Muscle of leg (tissue), 11 donors: ENCODE data around the gene MYO1G. TPM values are rescaled to one million over a fixed set of nuclear protein-coding genes. Genes with fewer than 3 reads are reported as not detected.

ENCODE experiments used
- DNase-seq: peaks from one replicate; pipeline ENCODE4 v3.0.0; 2013
- H3K27ac ChIP-seq: one replicate; pipeline ENCODE4 v1.5.1; 2013; ENCODE audit warnings: mild to moderate bottlenecking, low read length, control low read depth
- H3K27me3 ChIP-seq: one replicate; pipeline ENCODE4 v1.6.1; 2013; ENCODE audit warnings: low read length; ENCODE audit not compliant: control insufficient read depth, insufficient read depth
- H3K36me3 ChIP-seq: one replicate; pipeline ENCODE4 v1.6.1; 2013; ENCODE audit warnings: low read length; ENCODE audit not compliant: control insufficient read depth, insufficient read depth
- H3K4me1 ChIP-seq: one replicate; pipeline ENCODE4 v1.6.1; 2013; ENCODE audit warnings: low read length; ENCODE audit not compliant: control insufficient read depth, insufficient read depth
- H3K4me3 ChIP-seq: one replicate; pipeline ENCODE4 v1.5.1; 2013; ENCODE audit warnings: low read length, control low read depth
- H3K9me3 ChIP-seq: replicated peaks from 2 replicates; pipeline ENCODE4 v1.6.1; 2013; ENCODE audit warnings: low read depth, low read length; ENCODE audit not compliant: control insufficient read depth
- WGBS: methylation state at CpG from one replicate; pipeline ENCODE4 v1.1.5; 2013; ENCODE audit warnings: missing lambda C conversion rate; ENCODE audit not compliant: insufficient coverage; 5-methylcytosine and 5-hydroxymethylcytosine counted together
- polyA plus RNA-seq, 8 donors: library from polyadenylated mRNA; unstranded; fragments of 120-200 nt; gene quantifications; one replicate each; pipeline versions ENCODE4 v1.2.1 to v1.2.3, GENCODE V29; 2013; ENCODE audit warnings: inconsistent platforms in 1 of 8, low replicate concordance in 1 of 8; ENCODE audit not compliant: insufficient read length in 8 of 8, insufficient read depth in 1 of 8
- total RNA-seq: library from RNA; stranded (reverse); fragments of 120-200 nt; gene quantifications from one replicate; pipeline ENCODE4 v1.2.4, GENCODE V29; 2013

MYO1G gene
- total and polyA plus RNA-seq, 9 donors = 0.58 to 1.2 (median 0.68) TPM

DNA sequence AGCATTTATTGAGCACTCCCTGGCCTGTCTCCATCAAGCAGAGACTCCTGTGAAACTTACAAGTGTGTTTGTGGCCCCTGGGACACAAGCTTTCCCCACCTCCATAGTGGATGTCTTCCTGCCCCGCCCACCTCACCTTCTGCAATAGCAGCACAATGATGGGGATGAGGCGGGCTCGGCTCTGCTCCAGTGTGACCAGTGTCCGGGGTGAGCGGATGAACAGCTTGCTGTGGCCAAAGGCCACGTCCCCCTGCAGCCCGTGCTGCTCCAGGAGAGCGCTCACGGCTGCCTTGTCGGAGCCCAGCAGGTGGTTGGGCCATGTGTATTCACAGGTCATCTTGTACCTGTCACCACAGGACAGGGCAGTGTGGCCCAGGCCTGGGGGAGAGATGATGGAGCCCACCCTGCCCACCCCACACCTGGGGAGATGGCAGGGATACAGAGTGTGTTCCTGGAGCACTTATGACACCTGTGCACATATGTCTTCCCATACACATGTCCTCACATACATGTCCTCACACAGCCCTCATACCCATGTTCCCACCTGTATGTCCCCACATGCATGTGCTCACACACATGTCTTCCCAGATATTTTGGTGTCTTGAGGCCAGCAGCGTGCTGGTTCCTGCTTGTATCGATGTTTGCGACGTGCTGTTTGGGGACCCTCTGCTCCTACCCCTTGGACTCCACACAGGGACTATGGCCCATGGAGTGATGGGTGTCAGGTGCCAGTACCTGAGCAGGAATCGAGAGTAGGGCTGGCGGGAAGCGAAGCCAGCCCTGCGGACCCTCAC, 12.7 kb downstream of the MYO1G start:
- Histone ChIP-seq H3K36me3 (no peaks in the 10 kb centered on the region), H3K4me3 (no peak overlapping the region), H3K27ac (no peak overlapping the region), H3K27me3 (peaks cover 10% of the 10 kb centered on the region), H3K4me1 (peaks cover 11% of the 10 kb centered on the region), H3K9me3 (no peaks in the 10 kb centered on the region)
- WGBS = 85% methylated on average over 12 of the region's 18 CpGs
- DNase-seq = peak; percentile 0

GRCh38 chr7:44965441-44965903, 13.3 kb downstream of the MYO1G start:
- H3K9me3 ChIP-seq = no peaks in the 10 kb centered on the region
- H3K27me3 ChIP-seq = peaks cover 10% of the 10 kb centered on the region
- no peak overlapping the region for H3K4me3 ChIP-seq
- no peaks in the 10 kb centered on the region for H3K36me3 ChIP-seq
- DNase-seq = no peak
- no peak overlapping the region for H3K27ac ChIP-seq
- peaks cover 11% of the 10 kb centered on the region for H3K4me1 ChIP-seq
- WGBS = 87% methylated on average over 8 of the region's 16 CpGs

GRCh38 chr7:44964831-44965440, 13.9 kb downstream of the MYO1G start:
- H3K27me3 ChIP-seq = peaks cover 10% of the 10 kb centered on the region
- H3K36me3 ChIP-seq = no peaks in the 10 kb centered on the region
- peaks cover 11% of the 10 kb centered on the region for H3K4me1 ChIP-seq
- no peak overlapping the region for H3K27ac ChIP-seq
- H3K9me3 ChIP-seq = no peaks in the 10 kb centered on the region
- WGBS = 61% methylated on average over 13 of the region's 13 CpGs
- peak; percentile 3 for DNase-seq
- H3K4me3 ChIP-seq = no peak overlapping the region

GRCh38 chr7:44964384-44964830, 14.4 kb downstream of the MYO1G start:
- DNase-seq = peak; percentile 6
- Histone ChIP-seq H3K27ac (no peak overlapping the region), H3K4me1 (peaks cover 11% of the 10 kb centered on the region), H3K27me3 (peaks cover 10% of the 10 kb centered on the region), H3K9me3 (no peaks in the 10 kb centered on the region), H3K36me3 (no peaks in the 10 kb centered on the region), H3K4me3 (no peak overlapping the region)
- 75% methylated on average over 6 of the region's 7 CpGs for WGBS

DNA sequence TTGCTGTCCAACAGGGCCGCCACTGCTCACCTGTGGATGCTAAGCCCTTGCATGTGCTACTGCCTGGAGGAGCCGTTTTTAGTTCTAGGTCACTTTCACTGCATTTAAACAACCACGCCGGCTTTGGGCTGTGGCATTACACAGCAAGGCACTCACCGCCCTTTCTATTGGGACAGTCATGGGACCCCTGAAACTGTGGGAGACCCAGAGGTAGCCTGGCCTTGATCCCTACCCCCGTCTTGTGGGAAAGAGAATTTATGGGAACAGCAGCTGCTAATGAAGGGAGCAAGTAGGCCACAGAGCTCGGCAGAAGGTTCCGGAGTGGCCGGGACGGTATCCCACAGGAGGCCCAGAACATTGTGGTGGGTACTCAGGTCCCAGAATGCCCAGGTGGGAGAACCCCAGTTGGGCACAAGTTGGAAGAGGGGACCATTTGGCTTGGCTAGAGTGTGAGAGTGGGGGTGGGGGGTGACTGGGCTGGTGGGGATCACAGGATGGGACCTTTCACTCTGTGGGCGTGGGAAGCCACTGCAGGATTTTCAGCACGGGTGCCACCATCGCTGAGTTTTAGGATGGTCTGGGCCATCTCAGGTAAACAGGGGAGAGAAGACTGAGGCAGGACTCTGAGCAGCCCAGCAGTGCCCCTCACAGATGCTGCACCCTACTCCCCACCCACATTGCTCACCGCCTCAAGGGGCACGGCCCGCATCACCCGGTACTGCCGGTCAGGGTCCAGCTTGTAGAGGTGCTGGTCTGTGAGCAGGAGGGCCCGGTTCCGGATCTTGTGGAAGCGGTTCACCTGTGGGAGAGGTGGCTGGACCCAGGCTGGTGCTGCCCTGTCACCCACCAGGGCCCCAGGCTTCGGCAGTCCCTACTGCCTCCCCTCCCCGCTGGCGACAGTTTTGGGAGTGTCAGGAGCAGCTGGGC, 15.2 kb downstream of the MYO1G start:
- no peaks in the 10 kb centered on the region for H3K9me3 ChIP-seq
- peak; percentile 1 for DNase-seq
- peaks cover 11% of the 10 kb centered on the region for H3K4me1 ChIP-seq
- 84% methylated on average over 17 of the region's 24 CpGs for WGBS
- peaks cover 10% of the 10 kb centered on the region for H3K27me3 ChIP-seq
- H3K4me3 ChIP-seq = no peak overlapping the region
- no peak overlapping the region for H3K27ac ChIP-seq
- no peaks in the 10 kb centered on the region for H3K36me3 ChIP-seq

- Histone ChIP-seq H3K27me3 (peaks cover 10% of the 10 kb centered on the region), H3K4me1 (peaks cover 11% of the 10 kb centered on the region), H3K9me3 (no peaks in the 10 kb centered on the region), H3K36me3 (no peaks in the 10 kb centered on the region), H3K27ac (no peak overlapping the region), H3K4me3 (peak overlapping the region; percentile 34)
- peak; percentile 66 for DNase-seq
- 5% methylated on average over 67 of the region's 76 CpGs for WGBS
These were observed 16.1 kb downstream of the MYO1G start for GRCh38 chr7:44962483-44963251.

DNA sequence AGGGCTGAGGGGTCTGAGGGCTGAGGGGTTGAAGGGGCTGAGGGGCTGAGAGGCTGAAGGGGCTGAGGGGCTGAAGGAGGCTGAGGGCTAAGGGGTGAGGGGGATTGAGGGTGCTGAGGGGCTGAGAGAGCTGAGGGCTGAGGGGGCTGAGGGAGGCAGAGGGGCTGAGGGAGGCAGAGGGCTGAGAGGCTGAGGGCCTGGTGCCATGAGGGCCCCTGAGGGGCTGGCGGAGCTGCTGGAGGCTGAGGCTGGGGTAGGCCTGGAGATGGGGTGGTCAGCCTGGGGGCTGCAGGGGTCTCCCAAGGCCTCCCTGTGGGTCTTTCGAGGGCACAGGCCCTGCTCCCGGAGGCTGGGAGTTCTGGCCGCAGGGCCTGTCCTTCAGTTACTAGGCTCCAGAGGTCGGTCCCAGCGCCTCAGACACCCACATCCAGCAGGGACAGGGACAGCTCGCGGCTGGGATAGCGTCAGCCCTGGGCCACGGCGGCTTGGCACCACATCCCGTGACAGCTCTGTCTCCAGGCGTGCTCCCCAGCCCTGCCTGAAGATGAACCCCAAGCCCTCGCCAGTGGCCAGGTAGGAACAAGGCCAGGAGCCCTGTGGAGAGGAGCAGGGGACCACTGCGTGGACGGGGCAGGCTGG, 16.9 kb downstream of the MYO1G start:
- no peak overlapping the region for H3K27ac ChIP-seq
- no peaks in the 10 kb centered on the region for H3K36me3 ChIP-seq
- peaks cover 10% of the 10 kb centered on the region for H3K4me1 ChIP-seq
- no peaks in the 10 kb centered on the region for H3K9me3 ChIP-seq
- H3K27me3 ChIP-seq = peaks cover 10% of the 10 kb centered on the region
- 63% methylated on average over 16 of the region's 16 CpGs for WGBS
- H3K4me3 ChIP-seq = peak overlapping the region; percentile 34
- no peak for DNase-seq

DNA sequence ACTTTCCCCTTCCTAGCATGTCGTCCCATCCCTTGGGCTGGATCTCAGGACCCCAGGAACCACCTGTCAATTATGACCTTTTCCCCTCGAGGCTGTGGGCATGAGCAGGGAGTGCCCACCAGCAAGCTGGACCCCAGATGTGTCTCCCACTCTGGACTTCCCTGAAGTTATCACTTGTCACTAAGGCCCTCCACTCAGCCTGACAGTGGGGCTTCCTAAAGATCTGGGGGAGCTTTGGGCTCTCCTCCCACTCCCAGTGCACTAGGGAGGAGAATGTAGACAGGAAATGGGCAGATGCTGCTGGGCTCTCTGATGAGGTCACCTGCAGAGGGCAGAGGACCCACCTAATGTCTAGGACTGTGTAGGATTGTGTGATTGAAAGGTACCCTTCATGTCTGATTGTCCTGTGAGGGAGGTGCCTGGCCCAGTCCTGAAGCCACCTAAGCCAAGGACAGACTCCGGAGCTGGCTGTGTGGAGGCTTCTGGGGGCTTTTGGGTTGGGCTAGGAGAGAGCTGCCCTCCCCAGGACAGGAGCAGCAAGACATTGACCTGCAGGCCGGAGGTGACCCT, 18.7 kb downstream of the MYO1G start:
- no peaks in the 10 kb centered on the region for H3K36me3 ChIP-seq
- peaks cover 10% of the 10 kb centered on the region for H3K4me1 ChIP-seq
- 65% methylated on average over 4 of the region's 4 CpGs for WGBS
- H3K9me3 ChIP-seq = no peaks in the 10 kb centered on the region
- no peak overlapping the region for H3K27ac ChIP-seq
- no peak overlapping the region for H3K4me3 ChIP-seq
- DNase-seq = no peak
- H3K27me3 ChIP-seq = peaks cover 10% of the 10 kb centered on the region

DNA sequence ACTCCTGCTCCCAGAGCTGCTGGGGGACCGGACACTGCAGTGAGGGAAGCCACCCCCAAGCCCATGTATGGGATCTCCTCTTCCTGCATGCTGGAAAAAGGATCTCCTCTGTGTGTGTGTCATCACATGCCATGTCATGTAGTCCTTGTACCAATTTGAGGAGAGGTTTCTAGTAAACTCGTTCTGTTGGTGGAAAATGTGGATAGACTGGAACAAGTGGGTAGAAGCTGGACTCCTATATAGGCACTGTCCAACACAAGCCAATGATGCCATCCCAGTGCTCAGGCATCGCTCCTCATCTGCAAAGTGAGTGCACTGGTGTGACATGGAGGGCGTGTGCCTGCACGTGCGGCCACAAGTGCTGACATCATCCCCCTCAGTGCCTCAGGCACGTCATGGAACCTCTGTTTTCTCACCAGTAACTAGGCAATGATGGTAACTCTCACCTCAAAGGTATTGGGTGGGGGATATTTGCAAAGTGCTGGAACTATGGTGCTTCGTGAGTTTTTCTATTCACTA, 19.3 kb downstream of the MYO1G start:
- no peak for DNase-seq
- H3K27me3 ChIP-seq = peaks cover 10% of the 10 kb centered on the region
- H3K4me3 ChIP-seq = no peak overlapping the region
- H3K27ac ChIP-seq = no peak overlapping the region
- H3K36me3 ChIP-seq = no peaks in the 10 kb centered on the region
- H3K9me3 ChIP-seq = no peaks in the 10 kb centered on the region
- peaks cover 10% of the 10 kb centered on the region for H3K4me1 ChIP-seq
- 78% methylated on average over 2 of the region's 8 CpGs for WGBS
